Measurements from ENCODE around the gene MICAL3.

Gene MICAL3

DNA sequence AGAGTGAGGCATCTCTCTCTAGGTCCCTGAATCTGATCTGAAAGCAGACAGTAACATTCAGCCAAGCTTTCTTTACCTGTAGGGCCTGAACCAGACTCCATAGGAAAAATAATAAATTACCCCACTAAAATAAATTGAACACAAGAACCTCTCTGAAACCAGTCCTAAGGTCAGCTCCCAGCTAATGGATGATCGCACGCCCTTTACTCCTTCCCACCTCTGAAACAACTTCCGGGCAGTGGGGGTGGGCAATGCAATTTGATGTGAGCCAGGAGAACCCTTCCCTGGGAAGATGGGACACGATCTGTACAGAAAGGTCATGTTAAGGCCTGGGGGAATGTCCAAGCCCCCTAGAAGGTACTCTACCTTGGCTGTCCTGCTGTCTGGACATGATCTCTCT lies 71.2 kb downstream of the MICAL3 start:
- no peak for DNase-seq (ENCODE audit: low read depth in 1 of 2, low spot score in 1 of 2)
- H3K27ac ChIP-seq (replicated peaks), result no peak overlapping the region
- TF ChIP-seq POLR2AphosphoS5 (IDR thresholded peaks at IDR 0.05; ENCODE audit: low read depth) (no peak), SPI1 (IDR thresholded peaks at IDR 0.05; ENCODE audit: borderline replicate concordance, low read depth) (no peak), GABPA (IDR thresholded peaks at IDR 0.05; ENCODE audit: low read depth) (no peak), CTCF (IDR thresholded peaks at IDR 0.05; ENCODE audit: insufficient read depth, low read length) (no peak)
- TF ChIP-seq, protein P1, sequence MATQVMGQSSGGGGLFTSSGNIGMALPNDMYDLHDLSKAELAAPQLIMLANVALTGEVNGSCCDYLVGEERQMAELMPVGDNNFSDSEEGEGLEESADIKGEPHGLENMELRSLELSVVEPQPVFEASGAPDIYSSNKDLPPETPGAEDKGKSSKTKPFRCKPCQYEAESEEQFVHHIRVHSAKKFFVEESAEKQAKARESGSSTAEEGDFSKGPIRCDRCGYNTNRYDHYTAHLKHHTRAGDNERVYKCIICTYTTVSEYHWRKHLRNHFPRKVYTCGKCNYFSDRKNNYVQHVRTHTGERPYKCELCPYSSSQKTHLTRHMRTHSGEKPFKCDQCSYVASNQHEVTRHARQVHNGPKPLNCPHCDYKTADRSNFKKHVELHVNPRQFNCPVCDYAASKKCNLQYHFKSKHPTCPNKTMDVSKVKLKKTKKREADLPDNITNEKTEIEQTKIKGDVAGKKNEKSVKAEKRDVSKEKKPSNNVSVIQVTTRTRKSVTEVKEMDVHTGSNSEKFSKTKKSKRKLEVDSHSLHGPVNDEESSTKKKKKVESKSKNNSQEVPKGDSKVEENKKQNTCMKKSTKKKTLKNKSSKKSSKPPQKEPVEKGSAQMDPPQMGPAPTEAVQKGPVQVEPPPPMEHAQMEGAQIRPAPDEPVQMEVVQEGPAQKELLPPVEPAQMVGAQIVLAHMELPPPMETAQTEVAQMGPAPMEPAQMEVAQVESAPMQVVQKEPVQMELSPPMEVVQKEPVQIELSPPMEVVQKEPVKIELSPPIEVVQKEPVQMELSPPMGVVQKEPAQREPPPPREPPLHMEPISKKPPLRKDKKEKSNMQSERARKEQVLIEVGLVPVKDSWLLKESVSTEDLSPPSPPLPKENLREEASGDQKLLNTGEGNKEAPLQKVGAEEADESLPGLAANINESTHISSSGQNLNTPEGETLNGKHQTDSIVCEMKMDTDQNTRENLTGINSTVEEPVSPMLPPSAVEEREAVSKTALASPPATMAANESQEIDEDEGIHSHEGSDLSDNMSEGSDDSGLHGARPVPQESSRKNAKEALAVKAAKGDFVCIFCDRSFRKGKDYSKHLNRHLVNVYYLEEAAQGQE (IDR thresholded peaks at IDR 0.05; ENCODE audit: insufficient replicate concordance, low read depth), result no peak
- H3K27me3 ChIP-seq (ENCODE audit: insufficient read depth, poor library complexity, severe bottlenecking), result no peaks in the 10 kb centered on the region
- no peak overlapping the region for H3K4me3 ChIP-seq (replicated peaks; ENCODE audit: insufficient read depth, low read length)

DNA sequence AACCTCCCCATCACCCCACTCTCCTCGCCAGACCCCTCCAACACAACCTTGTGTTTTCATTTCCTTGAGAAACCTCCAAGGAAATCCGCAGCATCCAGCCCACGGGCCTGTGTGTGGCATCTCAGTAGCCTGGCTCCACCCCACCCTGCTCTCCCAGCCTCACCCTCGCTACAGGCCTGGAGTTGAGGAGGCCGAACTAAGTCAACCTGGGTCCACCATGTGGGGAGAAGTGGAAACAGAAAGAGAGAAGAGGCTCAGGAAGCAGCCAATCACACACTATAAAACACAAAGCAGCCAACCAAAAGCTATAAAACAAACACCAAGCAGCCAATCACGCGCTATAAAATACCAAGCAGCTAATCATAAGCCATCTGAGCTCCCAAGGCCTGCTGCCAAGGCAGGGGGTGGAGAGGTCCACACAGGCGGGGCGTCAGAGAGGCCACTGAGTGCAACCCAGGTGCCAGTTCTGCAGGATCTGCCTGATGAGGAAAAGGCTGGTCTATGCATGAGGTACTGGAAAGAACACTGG lies 72.0 kb downstream of the MICAL3 start:
- DNase-seq (ENCODE audit: low read depth in 1 of 2, low spot score in 1 of 2), result no peak
- Histone ChIP-seq H3K27me3 (ENCODE audit: insufficient read depth, poor library complexity, severe bottlenecking) (no peaks in the 10 kb centered on the region), H3K4me3 (replicated peaks; ENCODE audit: insufficient read depth, low read length) (no peak overlapping the region), H3K27ac (replicated peaks) (no peak overlapping the region)
- TF ChIP-seq CTCF (IDR thresholded peaks at IDR 0.05; ENCODE audit: insufficient read depth, low read length), result no peak
- TF ChIP-seq SPI1 (IDR thresholded peaks at IDR 0.05; ENCODE audit: borderline replicate concordance, low read depth), result no peak
- TF ChIP-seq POLR2AphosphoS5 (IDR thresholded peaks at IDR 0.05; ENCODE audit: low read depth), result no peak
- TF ChIP-seq, protein P1 (IDR thresholded peaks at IDR 0.05; ENCODE audit: insufficient replicate concordance, low read depth), result no peak
- no peak for TF ChIP-seq GABPA (IDR thresholded peaks at IDR 0.05; ENCODE audit: low read depth)

- Histone ChIP-seq H3K27ac (replicated peaks) (no peak overlapping the region), H3K27me3 (ENCODE audit: insufficient read depth, poor library complexity, severe bottlenecking) (no peaks in the 10 kb centered on the region), H3K4me3 (replicated peaks; ENCODE audit: insufficient read depth, low read length) (no peak overlapping the region)
- DNase-seq (ENCODE audit: low read depth in 1 of 2, low spot score in 1 of 2), result no peak
- TF ChIP-seq, protein P1 (IDR thresholded peaks at IDR 0.05; ENCODE audit: insufficient replicate concordance, low read depth), result no peak
- TF ChIP-seq GABPA (IDR thresholded peaks at IDR 0.05; ENCODE audit: low read depth) (no peak), POLR2AphosphoS5 (IDR thresholded peaks at IDR 0.05; ENCODE audit: low read depth) (no peak), SPI1 (IDR thresholded peaks at IDR 0.05; ENCODE audit: borderline replicate concordance, low read depth) (no peak)
These were observed 73.0 kb downstream of the MICAL3 start for GRCh38 chr22:17951315-17951714.
